ENCODE data around the gene CELSR1.

GRCh38 chr22:46462726-46463371, 74.6 kb downstream of the CELSR1 start:
- no peak for TF ChIP-seq POLR2A (IDR thresholded peaks at IDR 0.05; ENCODE audit: low read depth, low read length)
- no peak for TF ChIP-seq POLR2AphosphoS5 (IDR thresholded peaks at IDR 0.05; ENCODE audit: low read depth, low read length)
- no peak for TF ChIP-seq TAF1 (IDR thresholded peaks at IDR 0.05; ENCODE audit: borderline replicate concordance, low read depth, low read length)

All from GM12892 (cell line).